HG02981 (cell line): ENCODE results near the gene COX8A.
"Not testable (repeated sequence)": the region's sequence is repeated elsewhere in the genome, so short reads cannot be mapped to it uniquely, and the experiment has no call there.

Experiments
- ATAC-seq: cut with Tn5 transposase; IDR thresholded peaks from one replicate; pipeline ENCODE4 v1.9.1; 2021; ENCODE audit warnings: mild to moderate bottlenecking, moderate library complexity; ENCODE audit not compliant: unreplicated experiment

Gene COX8A

GRCh38 chr11:63966444-63966843 is 8.0 kb upstream of the COX8A start:
- ATAC-seq = no peak

GRCh38 chr11:63969461-63969860 is 5.0 kb upstream of the COX8A start:
- ATAC-seq = no peak

- no peak for ATAC-seq
Observed at GRCh38 chr11:63970902-63971301, 3.5 kb upstream of the COX8A start.

GRCh38 chr11:63973912-63974258 is 535 bp upstream of the COX8A start:
- ATAC-seq = not testable (repeated sequence)

- ATAC-seq = no peak
Observed at GRCh38 chr11:63978551-63979239, 4.3 kb downstream of the COX8A start.

- ATAC-seq = no peak
Observed at GRCh38 chr11:63979426-63979825, 5.0 kb downstream of the COX8A start.

GRCh38 chr11:63985812-63986155 is 11.4 kb downstream of the COX8A start:
- peak; percentile 40 for ATAC-seq

GRCh38 chr11:63986156-63986931 is 11.9 kb downstream of the COX8A start, which contains the start of gene OTUB1:
Gene OTUB1, plus strand, starts transcription at chr11:63986438. Its CDS starts 19 bp downstream, at chr11:63986457.
- ATAC-seq = peak; percentile 89

GRCh38 chr11:63986932-63987513 is 12.6 kb downstream of the COX8A start:
- no peak for ATAC-seq

GRCh38 chr11:63991558-63991957 is 17.1 kb downstream of the COX8A start:
- ATAC-seq = no peak

- no peak for ATAC-seq
Observed at GRCh38 chr11:63993100-63993499, 18.7 kb downstream of the COX8A start.

- ATAC-seq = no peak
Observed at GRCh38 chr11:63993993-63994392, 19.6 kb downstream of the COX8A start.

GRCh38 chr11:63996512-63996911 is 22.1 kb downstream of the COX8A start:
- ATAC-seq = no peak

- no peak for ATAC-seq
Observed at GRCh38 chr11:63997104-63997700, 22.8 kb downstream of the COX8A start.

GRCh38 chr11:63997801-63998337 is 23.4 kb downstream of the COX8A start:
- no peak for ATAC-seq

GRCh38 chr11:63998558-63999348 is 24.3 kb downstream of the COX8A start:
- ATAC-seq = no peak

- ATAC-seq = no peak
Observed at GRCh38 chr11:63999349-64000025, 25.1 kb downstream of the COX8A start.

GRCh38 chr11:64000026-64000739 is 25.8 kb downstream of the COX8A start:
- ATAC-seq = no peak

GRCh38 chr11:64000740-64001483 is 26.5 kb downstream of the COX8A start:
- ATAC-seq = no peak
